Measurements from ENCODE around the gene LYPLAL1.

GRCh38 chr1:219206350-219206749 is 32.7 kb downstream of the LYPLAL1 start:
- no peak for TF ChIP-seq CTCF (IDR thresholded peaks at IDR 0.05)
- no peak for TF ChIP-seq EZH2 (IDR thresholded peaks at IDR 0.05)
- no peak for TF ChIP-seq EZH2phosphoT487 (IDR thresholded peaks at IDR 0.05)

Data from neural progenitor cell (in vitro differentiated cells).